Panc1 (cell line): ENCODE data around the gene SUZ12.

Experiments used
- SIN3A ChIP-seq: IDR thresholded peaks from 2 replicates; pipeline ENCODE4 v1.6.1; 2012; ENCODE audit warnings: low read depth, mild to moderate bottlenecking, low read length, moderate library complexity, borderline replicate concordance; ENCODE audit not compliant: insufficient read depth
- TCF7L2 ChIP-seq: IDR thresholded peaks from 2 replicates; pipeline ENCODE4 v1.6.1; 2011; ENCODE audit warnings: mild to moderate bottlenecking, low read depth, low read length, inconsistent platforms
- TF ChIP-seq, protein P1 (sequence below): fragments of 450-650 bp; IDR thresholded peaks from 2 replicates; pipeline ENCODE4 v1.5.1; 2017; ENCODE audit warnings: mild to moderate bottlenecking
- TF ChIP-seq, protein P2 (sequence below), 2 experiments: IDR thresholded peaks; 2 replicates each; pipeline ENCODE4 v1.6.1; 2011 to 2012; ENCODE audit warnings: low read depth in 2 of 2, control low read depth in 1 of 2, low read length in 1 of 2, mild to moderate bottlenecking in 1 of 2, moderate library complexity in 1 of 2; ENCODE audit not compliant: insufficient read depth in 1 of 2

DNA sequence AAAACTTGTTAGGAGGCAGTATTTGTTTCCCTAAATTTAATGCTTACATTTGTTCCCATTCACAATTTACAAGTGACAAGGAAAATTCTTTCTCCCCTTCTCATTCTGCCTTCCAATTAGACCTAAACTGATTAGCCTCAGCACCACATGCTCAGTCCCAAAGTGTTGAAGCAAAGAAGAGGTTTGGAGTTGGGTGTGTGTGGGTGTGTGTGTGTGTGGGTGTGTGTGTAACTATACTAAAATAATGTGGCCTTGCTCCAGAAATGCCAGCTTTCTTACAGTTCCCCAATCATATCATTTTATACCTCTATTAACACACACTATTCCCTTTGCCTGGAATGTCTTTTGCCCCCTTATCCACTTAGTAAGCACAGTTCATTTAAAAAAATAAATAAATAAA, 28.4 kb upstream of the SUZ12 start:
- TF ChIP-seq, protein P1, sequence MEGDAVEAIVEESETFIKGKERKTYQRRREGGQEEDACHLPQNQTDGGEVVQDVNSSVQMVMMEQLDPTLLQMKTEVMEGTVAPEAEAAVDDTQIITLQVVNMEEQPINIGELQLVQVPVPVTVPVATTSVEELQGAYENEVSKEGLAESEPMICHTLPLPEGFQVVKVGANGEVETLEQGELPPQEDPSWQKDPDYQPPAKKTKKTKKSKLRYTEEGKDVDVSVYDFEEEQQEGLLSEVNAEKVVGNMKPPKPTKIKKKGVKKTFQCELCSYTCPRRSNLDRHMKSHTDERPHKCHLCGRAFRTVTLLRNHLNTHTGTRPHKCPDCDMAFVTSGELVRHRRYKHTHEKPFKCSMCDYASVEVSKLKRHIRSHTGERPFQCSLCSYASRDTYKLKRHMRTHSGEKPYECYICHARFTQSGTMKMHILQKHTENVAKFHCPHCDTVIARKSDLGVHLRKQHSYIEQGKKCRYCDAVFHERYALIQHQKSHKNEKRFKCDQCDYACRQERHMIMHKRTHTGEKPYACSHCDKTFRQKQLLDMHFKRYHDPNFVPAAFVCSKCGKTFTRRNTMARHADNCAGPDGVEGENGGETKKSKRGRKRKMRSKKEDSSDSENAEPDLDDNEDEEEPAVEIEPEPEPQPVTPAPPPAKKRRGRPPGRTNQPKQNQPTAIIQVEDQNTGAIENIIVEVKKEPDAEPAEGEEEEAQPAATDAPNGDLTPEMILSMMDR: no peak
- TF ChIP-seq, protein P2, sequence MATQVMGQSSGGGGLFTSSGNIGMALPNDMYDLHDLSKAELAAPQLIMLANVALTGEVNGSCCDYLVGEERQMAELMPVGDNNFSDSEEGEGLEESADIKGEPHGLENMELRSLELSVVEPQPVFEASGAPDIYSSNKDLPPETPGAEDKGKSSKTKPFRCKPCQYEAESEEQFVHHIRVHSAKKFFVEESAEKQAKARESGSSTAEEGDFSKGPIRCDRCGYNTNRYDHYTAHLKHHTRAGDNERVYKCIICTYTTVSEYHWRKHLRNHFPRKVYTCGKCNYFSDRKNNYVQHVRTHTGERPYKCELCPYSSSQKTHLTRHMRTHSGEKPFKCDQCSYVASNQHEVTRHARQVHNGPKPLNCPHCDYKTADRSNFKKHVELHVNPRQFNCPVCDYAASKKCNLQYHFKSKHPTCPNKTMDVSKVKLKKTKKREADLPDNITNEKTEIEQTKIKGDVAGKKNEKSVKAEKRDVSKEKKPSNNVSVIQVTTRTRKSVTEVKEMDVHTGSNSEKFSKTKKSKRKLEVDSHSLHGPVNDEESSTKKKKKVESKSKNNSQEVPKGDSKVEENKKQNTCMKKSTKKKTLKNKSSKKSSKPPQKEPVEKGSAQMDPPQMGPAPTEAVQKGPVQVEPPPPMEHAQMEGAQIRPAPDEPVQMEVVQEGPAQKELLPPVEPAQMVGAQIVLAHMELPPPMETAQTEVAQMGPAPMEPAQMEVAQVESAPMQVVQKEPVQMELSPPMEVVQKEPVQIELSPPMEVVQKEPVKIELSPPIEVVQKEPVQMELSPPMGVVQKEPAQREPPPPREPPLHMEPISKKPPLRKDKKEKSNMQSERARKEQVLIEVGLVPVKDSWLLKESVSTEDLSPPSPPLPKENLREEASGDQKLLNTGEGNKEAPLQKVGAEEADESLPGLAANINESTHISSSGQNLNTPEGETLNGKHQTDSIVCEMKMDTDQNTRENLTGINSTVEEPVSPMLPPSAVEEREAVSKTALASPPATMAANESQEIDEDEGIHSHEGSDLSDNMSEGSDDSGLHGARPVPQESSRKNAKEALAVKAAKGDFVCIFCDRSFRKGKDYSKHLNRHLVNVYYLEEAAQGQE (IDR thresholded peaks at IDR 0.05; ENCODE audit: insufficient read depth in 1 of 2, low read depth in 2 of 2, low read length in 1 of 2): no peak
- no peak for TF ChIP-seq SIN3A
- no peak for TF ChIP-seq TCF7L2
